GM19468 (cell line): ENCODE data around the gene SLK.

ENCODE experiments used
- ATAC-seq: cut with Tn5 transposase; IDR thresholded peaks from one replicate; pipeline ENCODE4 v1.9.1; 2021; ENCODE audit warnings: mild to moderate bottlenecking, moderate library complexity, moderate number of reproducible peaks; ENCODE audit not compliant: unreplicated experiment; ENCODE audit errors: extremely low read depth

The SLK gene

GRCh38 chr10:103966671-103967447 is at the start of gene SLK:
Gene SLK (plus strand): TSS chr10:103967140. CDS start chr10:103967746, 606 bp downstream.
- ATAC-seq: peak; percentile 78

- no peak for ATAC-seq
These were observed 49.5 kb upstream of the SLK start for GRCh38 chr10:103917302-103918052.

- peak; percentile 74 for ATAC-seq
These were observed 48.7 kb upstream of the SLK start, which contains the start of gene STN1 for GRCh38 chr10:103918053-103918846. Gene STN1 (minus strand): TSS chr10:103918184. CDS start chr10:103917594, 590 bp downstream.

- ATAC-seq: no peak
These were observed 47.3 kb upstream of the SLK start for GRCh38 chr10:103919648-103920025.

GRCh38 chr10:103921248-103921647 is 45.7 kb upstream of the SLK start:
- no peak for ATAC-seq

GRCh38 chr10:103921750-103922195 is 45.2 kb upstream of the SLK start:
- no peak for ATAC-seq

- no peak for ATAC-seq
These were observed 44.3 kb upstream of the SLK start for GRCh38 chr10:103922659-103923058.

GRCh38 chr10:103923502-103923901 is 43.4 kb upstream of the SLK start:
- ATAC-seq: no peak

- no peak for ATAC-seq
These were observed 41.3 kb upstream of the SLK start for GRCh38 chr10:103925591-103925990.

GRCh38 chr10:103926722-103927319 is 40.1 kb upstream of the SLK start:
- no peak for ATAC-seq

GRCh38 chr10:103928784-103929183 is 38.2 kb upstream of the SLK start:
- ATAC-seq: no peak

- ATAC-seq: no peak
These were observed 37.5 kb upstream of the SLK start for GRCh38 chr10:103929381-103929921.

GRCh38 chr10:103930449-103930848 is 36.5 kb upstream of the SLK start:
- ATAC-seq: no peak

GRCh38 chr10:103930881-103931280 is 36.1 kb upstream of the SLK start:
- no peak for ATAC-seq

GRCh38 chr10:103931603-103932002 is 35.3 kb upstream of the SLK start:
- ATAC-seq: no peak

- ATAC-seq: no peak
These were observed 34.7 kb upstream of the SLK start for GRCh38 chr10:103932271-103932670.

GRCh38 chr10:103932971-103933370 is 34.0 kb upstream of the SLK start:
- no peak for ATAC-seq

GRCh38 chr10:103933557-103934121 is 33.3 kb upstream of the SLK start:
- ATAC-seq: no peak

- ATAC-seq: no peak
These were observed 32.6 kb upstream of the SLK start for GRCh38 chr10:103934308-103934707.

- ATAC-seq: no peak
These were observed 30.9 kb upstream of the SLK start for GRCh38 chr10:103936022-103936421.
